CD4-positive, alpha-beta T cell treated with Interleukin-17A for 4 hours (primary cell): Measurements from ENCODE around the gene UGT1A7.

ENCODE experiments used
- DNase-seq: peaks from one replicate; pipeline ENCODE4 v3.0.0-alpha.2; 2020; ENCODE audit warnings: mixed read lengths

Gene UGT1A7

GRCh38 chr2:233801357-233802131 lies 119.8 kb downstream of the UGT1A7 start:
- DNase-seq = no peak

DNA sequence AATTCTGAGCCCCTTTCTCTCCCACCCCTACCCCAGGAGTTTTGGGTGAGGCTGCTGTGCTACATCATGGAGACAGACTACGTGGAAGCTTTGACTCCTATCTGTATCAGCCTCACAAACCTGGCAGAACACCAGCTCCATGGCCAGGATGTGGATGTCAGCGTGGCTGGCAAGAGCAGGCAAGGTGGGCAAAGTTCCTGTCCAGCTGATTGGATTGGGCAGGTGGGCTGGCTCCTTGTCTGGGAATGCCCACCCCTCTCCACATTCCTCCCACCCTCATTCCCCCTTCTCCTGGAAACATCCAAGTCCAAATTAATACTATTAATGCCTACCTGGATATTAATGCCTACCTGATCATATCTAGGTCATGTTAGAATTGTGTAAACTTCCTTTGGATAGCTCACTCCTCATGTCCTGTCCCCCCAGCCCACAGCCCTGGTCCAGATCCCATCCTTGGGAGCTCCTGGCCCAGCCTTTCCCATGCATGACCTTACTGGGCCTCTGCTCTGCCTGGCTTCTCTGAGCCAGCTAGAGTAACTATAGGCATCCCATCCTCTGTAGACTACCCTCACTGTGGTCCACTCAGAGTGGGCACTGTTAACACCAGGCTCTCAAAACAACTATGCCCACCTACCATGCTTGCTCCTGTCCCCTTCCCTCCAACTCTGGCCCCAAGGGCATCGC lies 120.6 kb downstream of the UGT1A7 start:
- DNase-seq = no peak

GRCh38 chr2:233803292-233803911 lies 121.7 kb downstream of the UGT1A7 start:
- DNase-seq = no peak

- no peak for DNase-seq
Observed at GRCh38 chr2:233803994-233804393, 122.3 kb downstream of the UGT1A7 start.

DNA sequence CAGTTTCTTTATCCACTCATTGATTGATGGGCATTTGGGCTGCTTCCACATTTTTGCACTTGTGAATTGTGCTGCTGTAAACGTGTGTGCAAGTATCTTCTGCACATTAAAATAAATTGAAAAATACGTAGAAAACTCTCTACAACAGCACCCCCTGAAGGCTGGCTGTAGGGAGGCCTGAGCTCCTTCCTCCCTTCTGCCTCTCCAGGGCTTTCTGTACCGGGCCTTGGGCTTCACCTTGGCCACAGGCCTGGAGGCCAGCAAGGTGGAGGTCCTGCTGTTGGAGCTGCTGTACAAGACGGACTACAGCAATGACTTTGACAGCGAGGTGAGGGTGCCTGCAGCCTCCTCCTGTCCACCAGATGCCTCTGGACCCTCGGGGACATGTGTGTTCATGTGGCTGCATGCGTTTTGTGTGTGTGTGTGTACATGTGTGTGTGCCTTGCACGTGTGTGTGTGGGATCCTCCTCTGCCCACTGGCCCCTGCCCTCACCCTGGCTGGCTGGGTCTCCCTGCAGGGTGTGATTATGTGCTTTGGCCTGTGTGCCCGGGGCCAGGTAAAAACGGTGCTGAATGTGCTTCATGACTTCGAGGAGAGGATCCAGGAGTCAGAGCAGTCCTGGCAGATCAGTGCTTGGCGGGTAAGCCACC lies 125.6 kb downstream of the UGT1A7 start:
- no peak for DNase-seq

GRCh38 chr2:233807966-233808935 lies 126.5 kb downstream of the UGT1A7 start:
- no peak for DNase-seq

DNA sequence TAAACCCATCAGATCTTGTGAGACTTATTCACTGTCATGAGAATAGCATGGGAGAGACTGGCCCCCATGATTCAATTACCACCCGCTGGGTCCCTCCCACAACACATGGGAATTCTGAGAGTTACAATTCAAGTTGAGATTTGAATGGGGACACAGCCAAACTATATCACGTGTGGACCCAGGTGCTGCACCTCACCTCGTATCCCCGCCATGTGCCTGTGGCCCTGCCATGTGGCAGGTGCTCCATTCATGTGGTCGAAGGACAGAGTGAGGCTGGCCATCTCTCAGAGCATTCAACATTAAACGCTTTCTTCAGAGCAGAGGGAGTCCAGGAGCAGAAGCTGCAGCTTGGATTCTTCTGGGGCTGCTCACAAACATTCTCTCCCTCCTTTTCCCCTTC lies 128.7 kb downstream of the UGT1A7 start:
- no peak for DNase-seq

DNA sequence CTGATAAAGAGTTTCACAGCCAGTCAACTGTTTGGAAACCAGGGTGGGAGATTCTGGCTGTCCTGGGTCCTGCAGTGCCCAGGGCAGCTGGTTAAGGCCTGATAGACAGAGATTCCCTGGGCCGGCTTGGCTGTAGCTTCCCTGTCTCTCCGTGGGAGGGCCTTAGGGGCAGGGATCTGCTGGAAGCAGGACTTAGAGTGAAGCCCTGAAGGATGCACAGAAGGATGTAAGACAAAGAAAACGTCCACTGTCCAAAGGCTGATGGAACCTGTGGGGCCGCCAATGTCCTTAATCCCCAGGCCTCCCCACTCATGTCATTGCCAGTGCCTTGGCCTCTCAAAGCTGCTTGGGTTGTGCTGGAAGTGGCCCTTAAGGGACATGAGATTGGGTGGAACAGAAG lies 129.4 kb downstream of the UGT1A7 start:
- DNase-seq = no peak

DNA sequence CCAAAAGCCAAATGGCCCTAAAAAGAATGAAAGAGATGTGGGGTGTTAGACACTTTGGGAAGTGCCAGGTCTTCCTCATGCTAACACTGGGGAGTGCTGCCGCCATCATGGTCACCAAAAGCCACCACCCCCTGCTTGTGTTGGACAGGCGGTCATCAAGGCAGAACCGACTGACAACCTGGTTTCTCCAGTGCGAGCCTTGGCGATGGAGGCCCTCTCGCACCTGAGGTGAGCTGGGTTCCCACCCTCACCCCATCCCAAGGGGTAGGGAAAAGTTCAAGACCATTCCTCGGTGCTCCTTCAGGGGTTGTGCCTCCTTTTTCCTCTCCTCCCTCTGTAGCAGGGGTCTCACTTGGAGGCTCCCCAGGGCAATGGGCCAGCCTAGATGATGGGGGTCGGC lies 130.0 kb downstream of the UGT1A7 start:
- DNase-seq = no peak

- DNase-seq = no peak
Observed at GRCh38 chr2:233813236-233814055, 131.7 kb downstream of the UGT1A7 start.

DNA sequence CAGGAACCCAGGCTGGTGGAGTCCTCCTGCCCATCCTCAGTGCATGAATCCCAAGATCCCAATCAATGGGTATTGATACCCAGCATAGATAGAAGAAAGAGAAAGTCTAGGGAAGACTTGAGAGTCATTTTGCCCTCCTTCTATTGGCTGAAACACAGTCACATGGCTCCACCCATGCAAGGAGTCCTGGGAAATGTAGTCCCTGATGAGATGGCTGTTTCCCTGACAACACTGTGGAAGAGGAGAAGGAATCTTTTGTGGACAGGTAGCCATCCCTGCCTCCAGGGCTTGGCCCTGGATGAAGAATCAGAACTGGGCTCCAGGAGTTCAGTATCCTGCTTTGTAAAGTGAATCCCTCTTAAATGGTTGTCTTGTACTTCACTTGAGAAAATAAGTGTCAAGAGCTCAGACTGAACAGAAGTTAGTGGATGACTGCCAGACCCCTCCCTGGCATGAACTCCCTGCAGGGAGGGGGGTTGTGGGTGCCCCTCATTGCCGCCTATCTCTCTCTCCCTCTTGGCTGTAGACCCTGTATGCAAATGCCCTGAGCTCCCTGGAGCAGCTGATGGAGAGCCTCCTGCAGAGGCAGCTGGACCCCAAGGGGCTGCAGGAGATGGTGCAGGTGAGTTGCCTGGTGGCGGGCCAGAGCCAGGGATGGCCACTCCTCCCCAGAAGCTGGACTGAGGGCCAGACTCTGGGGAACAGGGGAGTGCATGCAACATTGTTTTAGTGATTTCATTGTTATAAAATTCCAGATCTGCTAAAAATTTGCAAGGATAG lies 132.5 kb downstream of the UGT1A7 start:
- DNase-seq = no peak

DNA sequence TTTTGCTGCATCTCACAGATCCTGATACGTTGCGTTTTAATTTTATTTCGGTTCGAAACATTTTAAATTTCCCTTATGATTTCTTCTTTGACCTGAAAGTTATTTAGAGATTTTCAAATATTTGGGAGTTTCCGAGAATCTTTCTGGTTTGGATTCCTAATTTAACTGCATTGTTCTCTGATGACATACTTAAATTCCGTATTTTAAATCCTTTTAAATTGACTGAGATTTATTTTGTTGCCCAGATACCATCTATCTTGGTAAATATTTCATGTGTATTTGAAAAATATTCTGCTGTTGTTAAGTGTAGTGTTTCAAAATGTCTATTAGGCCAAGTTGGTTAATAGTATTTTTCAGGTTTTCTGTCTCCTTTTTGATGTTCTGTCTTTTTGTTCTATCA lies 134.2 kb downstream of the UGT1A7 start:
- DNase-seq = no peak

GRCh38 chr2:233816334-233816733 lies 134.6 kb downstream of the UGT1A7 start:
- no peak for DNase-seq

GRCh38 chr2:233816771-233817170 lies 135.1 kb downstream of the UGT1A7 start:
- no peak for DNase-seq

GRCh38 chr2:233817361-233817911 lies 135.7 kb downstream of the UGT1A7 start:
- DNase-seq = no peak

DNA sequence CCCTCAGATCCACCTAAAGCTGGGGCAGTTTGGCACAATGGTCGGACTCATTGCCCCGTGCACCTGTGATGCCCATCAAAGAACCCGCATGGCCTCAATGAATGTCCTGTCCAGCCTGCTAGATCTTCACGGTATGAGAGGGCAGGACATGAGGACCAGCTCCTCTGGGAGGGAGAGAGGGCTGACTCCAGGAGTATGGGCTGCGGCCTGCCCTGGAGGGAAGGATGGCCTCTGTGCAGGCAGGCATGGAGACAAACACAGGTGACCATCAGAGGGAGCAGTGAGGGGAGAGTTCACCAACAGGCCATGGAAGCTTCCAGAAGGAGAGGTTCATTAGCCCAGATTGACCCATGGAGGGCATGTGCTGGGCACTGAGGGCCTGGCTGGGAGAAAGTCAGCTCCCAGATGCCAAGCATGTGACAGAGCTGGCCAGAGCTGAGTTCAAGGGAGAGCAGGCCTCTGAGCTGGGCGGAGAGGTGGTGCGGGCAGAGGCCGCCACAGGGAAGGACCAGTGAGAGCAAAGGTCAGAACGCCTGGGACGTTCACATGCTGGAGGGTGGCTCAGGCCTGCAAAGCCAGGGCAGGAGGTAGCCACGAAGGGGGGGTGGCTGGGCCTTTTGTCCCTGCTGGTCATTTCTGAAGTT lies 136.4 kb downstream of the UGT1A7 start:
- DNase-seq = no peak

- DNase-seq = no peak
Observed at GRCh38 chr2:233818639-233819621, 137.2 kb downstream of the UGT1A7 start.
